A673 (cell line): ENCODE measurements around the gene ZNF419. TPM values are rescaled to one million over a fixed set of nuclear protein-coding genes. Genes with fewer than 3 reads are reported as not detected.
A peak's percentile ranks its signal among the peaks of the same experiment; 100 is the strongest.
"Not testable (repeated sequence)": the region's sequence is repeated elsewhere in the genome, so short reads cannot be mapped to it uniquely, and the experiment has no call there.

Experiments
- BruUV-seq: library from RNA; stranded (reverse); fragments of 400-500 nt; replicated peaks from 2 replicates; lab custom pipeline; 2021; lab: Mats Ljungman, UMichigan
- CTCF ChIA-PET: fragments of 300-600 bp; sonication (Branson Sonifier 250); formaldehyde crosslinking; loops from one replicate; lab custom pipeline; 2022; ENCODE audit warnings: antibody characterized with exemption; lab: Charles Lee
- POLR2A ChIA-PET: fragments of 300-600 bp; sonication (Branson Sonifier 250); formaldehyde crosslinking; loops from one replicate; lab custom pipeline; 2022; ENCODE audit warnings: antibody characterized with exemption; ENCODE audit not compliant: low non-redundant PET; lab: Charles Lee
- DNase-seq: peaks from one replicate; pipeline ENCODE4 v3.0.0-alpha.2; 2015; ENCODE audit warnings: low spot score
- H3K27ac ChIP-seq: fragments of 200-600 bp; sonication (generic); 2 replicates; pipeline ENCODE4 v1.5.1; 2016; ENCODE audit warnings: mixed run types, low read depth, mild to moderate bottlenecking, mixed read lengths, antibody characterized with exemption, low read length; ENCODE audit not compliant: poor library complexity, severe bottlenecking
- H3K27me3 ChIP-seq: fragments of 200-600 bp; sonication (generic); replicated peaks from 2 replicates; pipeline ENCODE4 v1.6.1; 2017; ENCODE audit warnings: mixed run types, low read depth, mild to moderate bottlenecking, mixed read lengths, antibody characterized with exemption, low read length; ENCODE audit not compliant: insufficient read depth, poor library complexity
- H3K36me3 ChIP-seq: fragments of 200-600 bp; sonication (generic); 2 replicates; pipeline ENCODE4 v1.6.1; 2016; ENCODE audit warnings: mixed run types, mild to moderate bottlenecking, mixed read lengths, antibody characterized with exemption, low read length; ENCODE audit not compliant: insufficient read depth, poor library complexity, severe bottlenecking
- H3K4me1 ChIP-seq: fragments of 200-600 bp; sonication (generic); 2 replicates; pipeline ENCODE4 v1.6.1; 2017; ENCODE audit warnings: mixed run types, mild to moderate bottlenecking, mixed read lengths, antibody characterized with exemption, low read length; ENCODE audit not compliant: insufficient read depth, poor library complexity, severe bottlenecking
- H3K4me3 ChIP-seq: fragments of 200-600 bp; sonication (generic); 2 replicates; pipeline ENCODE4 v1.5.1; 2016; ENCODE audit warnings: low read depth, mixed run types, mild to moderate bottlenecking, mixed read lengths, low read length; ENCODE audit not compliant: poor library complexity, severe bottlenecking
- H3K9me3 ChIP-seq: fragments of 200-600 bp; sonication (generic); 2 replicates; pipeline ENCODE4 v1.6.1; 2016; ENCODE audit warnings: mixed run types, low read depth, mild to moderate bottlenecking, mixed read lengths, antibody characterized with exemption, low read length; ENCODE audit not compliant: poor library complexity, severe bottlenecking
- EZH2 ChIP-seq: fragments of 200-600 bp; sonication (generic); IDR thresholded peaks from 2 replicates; pipeline ENCODE4 v1.6.1; 2017; ENCODE audit warnings: borderline replicate concordance, low read depth, mild to moderate bottlenecking, mixed read lengths, antibody characterized with exemption, low read length; ENCODE audit not compliant: poor library complexity, severe bottlenecking
- intact Hi-C: fragments of 100-400 bp; cut with micrococcal nuclease; formaldehyde crosslinking; loops from one replicate; pipeline ENCODE4 v1.10.0; 2022; ENCODE audit not compliant: unreplicated experiment
- total RNA-seq: library from RNA; stranded (reverse); gene quantifications from 2 replicates; pipeline ENCODE4 v1.2.3, GENCODE V29; 2021
- TF ChIP-seq, protein P1 (sequence below): fragments of 300-800, 200-600 bp; sonication (generic); conservative IDR thresholded peaks from 2 replicates; pipeline ENCODE4 v1.5.1; 2017; ENCODE audit warnings: low read depth, mild to moderate bottlenecking, antibody characterized with exemption, low read length, moderate library complexity, mixed read lengths

ZNF419 gene
- total RNA-seq, 1 experiment from 2014 or later: 14.6 TPM

DNA sequence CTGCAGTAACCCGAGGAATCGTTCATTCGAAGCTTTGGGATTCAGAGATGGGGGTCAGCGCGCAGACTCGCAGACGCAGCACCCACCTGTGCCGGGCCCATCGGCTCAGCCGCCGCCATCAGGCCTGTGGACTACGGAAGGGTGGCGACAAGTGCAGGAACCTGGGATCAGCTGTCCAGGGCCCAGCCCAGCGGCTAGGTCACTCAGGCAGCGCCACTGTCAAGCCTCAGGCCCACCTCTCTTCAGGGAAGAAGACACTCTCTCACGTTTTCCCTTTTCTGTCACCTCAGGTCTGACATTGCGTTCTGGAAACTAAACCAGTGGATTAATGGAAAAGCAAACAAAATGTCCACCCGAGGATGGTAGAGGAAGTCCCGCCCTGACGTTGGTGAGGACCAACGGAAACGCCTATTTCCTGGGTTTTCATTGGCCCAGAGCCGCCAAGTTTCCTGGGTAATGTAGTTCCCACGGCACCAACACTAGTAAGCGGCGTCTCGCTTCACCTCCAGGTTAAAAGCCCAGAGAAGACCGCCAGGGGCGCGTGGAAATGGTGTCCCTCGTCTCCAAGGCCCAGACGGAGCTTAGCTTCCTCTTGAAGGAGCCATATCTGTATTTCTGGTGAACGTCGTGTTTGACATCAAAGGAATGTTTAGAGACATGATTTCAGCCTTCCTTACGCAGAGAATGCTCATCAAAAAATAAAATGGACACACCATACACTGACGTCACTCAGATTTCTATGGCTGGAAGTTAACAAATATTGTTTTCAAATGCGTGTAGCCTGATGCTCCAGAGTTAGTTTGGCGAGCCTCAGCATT is 10.2 kb upstream of the ZNF419 start, which contains the start of gene ZNF772:
TSS of gene ZNF772 (minus strand) at position 376 of the 818 bp plus-strand sequence. CDS start at position 119, 257 bp downstream.
- Histone ChIP-seq H3K4me3 (peak within 1 kb of the TSS; percentile 68), H3K9me3 (peaks cover 61% of the 10 kb centered on the region), H3K27me3 (no peaks in the 10 kb centered on the region), H3K36me3 (peaks cover 40% of the 10 kb centered on the region), H3K27ac (peak within 1 kb of the TSS; percentile 68), H3K4me1 (no peaks in the 10 kb centered on the region)
- intact Hi-C loops: no loop called here
- no peak for TF ChIP-seq EZH2
- TF ChIP-seq, protein P1, sequence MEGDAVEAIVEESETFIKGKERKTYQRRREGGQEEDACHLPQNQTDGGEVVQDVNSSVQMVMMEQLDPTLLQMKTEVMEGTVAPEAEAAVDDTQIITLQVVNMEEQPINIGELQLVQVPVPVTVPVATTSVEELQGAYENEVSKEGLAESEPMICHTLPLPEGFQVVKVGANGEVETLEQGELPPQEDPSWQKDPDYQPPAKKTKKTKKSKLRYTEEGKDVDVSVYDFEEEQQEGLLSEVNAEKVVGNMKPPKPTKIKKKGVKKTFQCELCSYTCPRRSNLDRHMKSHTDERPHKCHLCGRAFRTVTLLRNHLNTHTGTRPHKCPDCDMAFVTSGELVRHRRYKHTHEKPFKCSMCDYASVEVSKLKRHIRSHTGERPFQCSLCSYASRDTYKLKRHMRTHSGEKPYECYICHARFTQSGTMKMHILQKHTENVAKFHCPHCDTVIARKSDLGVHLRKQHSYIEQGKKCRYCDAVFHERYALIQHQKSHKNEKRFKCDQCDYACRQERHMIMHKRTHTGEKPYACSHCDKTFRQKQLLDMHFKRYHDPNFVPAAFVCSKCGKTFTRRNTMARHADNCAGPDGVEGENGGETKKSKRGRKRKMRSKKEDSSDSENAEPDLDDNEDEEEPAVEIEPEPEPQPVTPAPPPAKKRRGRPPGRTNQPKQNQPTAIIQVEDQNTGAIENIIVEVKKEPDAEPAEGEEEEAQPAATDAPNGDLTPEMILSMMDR: peak; percentile 64
- TSS peak; percentile 80 for BruUV-seq
- peak; percentile 97 for DNase-seq
- POLR2A ChIA-PET: interaction anchor here (0.6 kb wide), 1 partner anchor 336 kb away, joined by 3 read pairs; no protein-coding TSS in a partner anchor
- CTCF ChIA-PET: interaction anchor here (0.5 kb wide), 1 partner anchor 22 kb away, joined by 5 read pairs; no protein-coding TSS in a partner anchor

DNA sequence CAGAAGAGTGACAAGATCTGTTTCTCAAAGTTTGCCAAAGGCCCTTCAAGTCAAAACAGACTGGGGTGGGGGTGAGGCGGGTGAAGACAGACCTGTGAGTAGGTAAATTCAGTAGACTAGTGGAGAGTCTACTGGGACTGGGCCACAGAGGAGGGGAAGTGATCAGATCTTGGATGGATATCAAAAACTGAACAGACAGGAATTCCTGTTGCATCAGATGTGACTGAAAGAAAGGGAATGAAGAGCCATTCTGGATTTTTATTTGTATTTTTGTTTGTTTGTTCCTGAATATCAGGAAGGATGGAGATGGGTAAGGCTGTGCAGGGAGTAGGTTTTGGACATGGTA is 722 bp downstream of the ZNF419 start:
- CTCF ChIA-PET, H3K27me3 ChIP-seq, DNase-seq, H3K9me3 ChIP-seq, H3K4me1 ChIP-seq, POLR2A ChIA-PET, H3K27ac ChIP-seq, intact Hi-C loops: not testable (repeated sequence)
- Histone ChIP-seq H3K36me3 (peaks cover 25% of the 10 kb centered on the region), H3K4me3 (peak overlapping the region; percentile 73)
- TSS peak; percentile 44 for BruUV-seq

DNA sequence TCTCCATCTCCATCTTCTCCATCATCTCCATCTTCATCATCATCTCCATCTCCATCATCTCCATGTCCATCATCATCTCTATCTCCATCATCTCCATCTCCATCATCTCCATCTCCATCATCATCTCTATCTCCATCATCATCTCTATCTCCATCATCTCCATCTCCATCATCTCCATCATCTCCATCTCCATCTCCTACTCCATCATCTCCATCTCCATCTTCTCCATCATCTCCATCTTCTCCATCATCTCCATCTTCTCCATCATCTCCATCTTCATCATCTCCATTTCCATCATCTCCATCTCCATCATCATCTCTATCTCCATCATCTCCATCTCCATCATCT is 11.8 kb downstream of the ZNF419 start:
- POLR2A ChIA-PET, DNase-seq, H3K27ac ChIP-seq, H3K36me3 ChIP-seq, H3K27me3 ChIP-seq, intact Hi-C loops, BruUV-seq, H3K4me1 ChIP-seq: not testable (repeated sequence)
- CTCF ChIA-PET: interaction anchor here (0.7 kb wide), 1 partner anchor 22 kb away, joined by 5 read pairs; the partner anchor contains the start of gene ZNF772
- Histone ChIP-seq H3K4me3 (peak overlapping the region; percentile 75), H3K9me3 (peaks cover 22% of the 10 kb centered on the region)

DNA sequence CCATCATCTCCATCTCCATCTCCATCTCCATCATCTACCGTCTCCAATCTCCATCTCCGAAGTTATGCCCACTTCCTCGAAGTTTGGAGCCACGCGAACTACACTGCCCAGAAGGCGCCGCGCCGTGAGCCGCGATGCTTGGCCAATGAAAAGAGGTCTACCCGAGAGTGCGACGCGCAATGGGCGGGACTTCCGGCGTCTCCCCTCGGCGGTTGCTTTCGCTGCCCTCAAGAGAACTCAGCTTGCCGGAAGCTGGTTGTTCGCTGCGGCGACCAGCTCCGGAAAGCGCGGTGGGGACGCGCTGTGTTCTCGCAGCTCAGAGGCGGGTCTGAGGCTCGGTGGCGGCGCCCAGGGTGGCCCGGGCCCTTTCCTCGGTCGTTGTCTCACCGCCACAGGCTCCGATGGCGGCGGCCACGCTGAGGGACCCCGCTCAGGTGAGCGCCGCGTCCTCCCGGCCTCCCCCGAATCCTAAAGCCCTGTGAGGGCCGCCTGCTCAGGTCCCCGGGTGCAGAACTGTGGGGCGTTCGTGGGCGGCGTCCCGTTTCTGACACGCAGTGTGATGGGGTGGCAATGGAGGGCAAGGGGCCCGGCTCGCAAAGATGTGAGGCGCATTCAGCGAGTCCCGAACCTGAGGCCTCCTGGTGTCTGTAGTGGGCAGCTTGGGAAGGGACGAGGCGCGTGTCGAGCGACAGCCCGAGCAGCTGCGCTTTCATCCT is 12.3 kb downstream of the ZNF419 start, which contains the start of gene ZNF773:
TSS of gene ZNF773 (plus strand) at position 259 of the 716 bp plus-strand sequence. CDS start at position 402, 143 bp downstream.
- H3K36me3 ChIP-seq, intact Hi-C loops, H3K4me1 ChIP-seq, H3K27me3 ChIP-seq, CTCF ChIA-PET, BruUV-seq, POLR2A ChIA-PET: not testable (repeated sequence)
- peak; percentile 98 for DNase-seq
- Histone ChIP-seq H3K9me3 (peaks cover 16% of the 10 kb centered on the region), H3K4me3 (peak within 1 kb of the TSS; percentile 75), H3K27ac (peak within 1 kb of the TSS; percentile 88)

DNA sequence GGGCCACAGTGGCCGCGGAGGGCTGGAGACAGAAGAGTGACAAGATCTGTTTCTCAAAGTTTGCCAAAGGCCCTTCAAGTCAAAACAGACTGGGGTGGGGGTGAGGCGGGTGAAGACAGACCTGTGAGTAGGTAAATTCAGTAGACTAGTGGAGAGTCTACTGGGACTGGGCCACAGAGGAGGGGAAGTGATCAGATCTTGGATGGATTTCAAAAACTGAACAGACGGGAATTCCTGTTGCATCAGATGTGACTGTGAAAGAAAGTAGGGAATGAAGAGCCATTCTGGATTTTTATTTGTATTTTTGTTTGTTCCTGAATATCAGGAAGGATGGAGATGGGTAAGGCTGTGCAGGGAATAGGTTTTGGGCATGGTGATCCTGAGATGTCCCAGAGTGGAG is 12.8 kb downstream of the ZNF419 start:
- H3K27me3 ChIP-seq, H3K4me1 ChIP-seq, CTCF ChIA-PET, intact Hi-C loops, POLR2A ChIA-PET, DNase-seq: not testable (repeated sequence)
- H3K4me3 ChIP-seq: peak overlapping the region; percentile 75
- H3K27ac ChIP-seq: peak overlapping the region; percentile 2
- TSS peak; percentile 56 for BruUV-seq
- peaks cover 11% of the 10 kb centered on the region for H3K9me3 ChIP-seq
- peaks cover 11% of the 10 kb centered on the region for H3K36me3 ChIP-seq
